ENCODE data around the gene ABCB9.

The ABCB9 gene

DNA sequence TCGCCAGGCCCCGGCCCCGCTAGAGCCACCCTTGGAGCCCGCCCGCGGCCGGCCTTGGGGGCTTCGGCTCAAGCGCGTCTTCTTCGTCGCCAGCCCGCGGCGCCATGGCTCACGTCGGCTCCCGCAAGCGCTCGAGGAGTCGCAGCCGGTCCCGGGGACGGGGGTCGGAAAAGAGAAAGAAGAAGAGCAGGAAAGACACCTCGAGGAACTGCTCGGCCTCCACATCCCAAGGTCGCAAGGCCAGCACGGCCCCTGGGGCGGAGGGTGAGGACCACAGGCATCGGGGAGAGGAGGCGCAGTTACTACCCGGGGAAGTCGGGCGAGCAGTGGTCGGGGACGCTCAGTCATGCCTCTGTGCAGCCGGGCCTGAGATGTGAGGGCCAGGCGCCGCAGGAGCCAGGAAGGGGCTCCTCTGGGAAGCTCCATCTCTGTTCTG is 14.8 kb upstream of the ABCB9 start:
- H3K27me3 ChIP-seq (ENCODE audit: insufficient read depth, low read length), result no peaks in the 10 kb centered on the region
- no peaks in the 10 kb centered on the region for H3K36me3 ChIP-seq (ENCODE audit: insufficient read depth, low read length)
- H3K27ac ChIP-seq (ENCODE audit: low read depth, low read length), result peak overlapping the region; percentile 61
- H2AFZ ChIP-seq (ENCODE audit: low read length, unreplicated experiment), result peak overlapping the region; percentile 85
- H3K4me3 ChIP-seq (ENCODE audit: low read depth, low read length), result peak overlapping the region; percentile 96
- peaks cover 61% of the 10 kb centered on the region for H3K4me1 ChIP-seq (ENCODE audit: control insufficient read depth, insufficient read depth, low read length, unreplicated experiment)
- H3K79me2 ChIP-seq (ENCODE audit: control insufficient read depth, insufficient read depth, low read length, unreplicated experiment), result peaks cover 68% of the 10 kb centered on the region

GRCh38 chr12:122980183-122981035 is 14.1 kb upstream of the ABCB9 start, which contains the start of gene ARL6IP4:
ARL6IP4 (plus strand) TSS chr12:122980681; CDS start chr12:122981140, 459 bp downstream.
- peaks cover 63% of the 10 kb centered on the region for H3K4me1 ChIP-seq (ENCODE audit: control insufficient read depth, insufficient read depth, low read length, unreplicated experiment)
- no peaks in the 10 kb centered on the region for H3K36me3 ChIP-seq (ENCODE audit: insufficient read depth, low read length)
- H3K4me3 ChIP-seq (ENCODE audit: low read depth, low read length), result peak within 1 kb of the TSS; percentile 96
- H3K27ac ChIP-seq (ENCODE audit: low read depth, low read length), result peak within 1 kb of the TSS; percentile 61
- peak within 1 kb of the TSS; percentile 85 for H2AFZ ChIP-seq (ENCODE audit: low read length, unreplicated experiment)
- H3K27me3 ChIP-seq (ENCODE audit: insufficient read depth, low read length), result no peaks in the 10 kb centered on the region
- peaks cover 74% of the 10 kb centered on the region for H3K79me2 ChIP-seq (ENCODE audit: control insufficient read depth, insufficient read depth, low read length, unreplicated experiment)

- Histone ChIP-seq H3K36me3 (ENCODE audit: insufficient read depth, low read length) (no peaks in the 10 kb centered on the region), H3K4me1 (ENCODE audit: control insufficient read depth, insufficient read depth, low read length, unreplicated experiment) (peaks cover 62% of the 10 kb centered on the region), H3K27me3 (ENCODE audit: insufficient read depth, low read length) (no peaks in the 10 kb centered on the region), H3K4me3 (ENCODE audit: low read depth, low read length) (peak overlapping the region; percentile 96), H3K79me2 (ENCODE audit: control insufficient read depth, insufficient read depth, low read length, unreplicated experiment) (peaks cover 77% of the 10 kb centered on the region), H2AFZ (ENCODE audit: low read length, unreplicated experiment) (peak overlapping the region; percentile 53), H3K27ac (ENCODE audit: low read depth, low read length) (peak overlapping the region; percentile 61)
Measured at GRCh38 chr12:122979908-122980182, 13.6 kb upstream of the ABCB9 start.

GRCh38 chr12:122979001-122979907 is 13.0 kb upstream of the ABCB9 start:
- no peaks in the 10 kb centered on the region for H3K36me3 ChIP-seq (ENCODE audit: insufficient read depth, low read length)
- H3K27ac ChIP-seq (ENCODE audit: low read depth, low read length), result peak overlapping the region; percentile 61
- peaks cover 77% of the 10 kb centered on the region for H3K79me2 ChIP-seq (ENCODE audit: control insufficient read depth, insufficient read depth, low read length, unreplicated experiment)
- H2AFZ ChIP-seq (ENCODE audit: low read length, unreplicated experiment), result peak overlapping the region; percentile 53
- H3K27me3 ChIP-seq (ENCODE audit: insufficient read depth, low read length), result no peaks in the 10 kb centered on the region
- peak overlapping the region; percentile 96 for H3K4me3 ChIP-seq (ENCODE audit: low read depth, low read length)
- peaks cover 57% of the 10 kb centered on the region for H3K4me1 ChIP-seq (ENCODE audit: control insufficient read depth, insufficient read depth, low read length, unreplicated experiment)

DNA sequence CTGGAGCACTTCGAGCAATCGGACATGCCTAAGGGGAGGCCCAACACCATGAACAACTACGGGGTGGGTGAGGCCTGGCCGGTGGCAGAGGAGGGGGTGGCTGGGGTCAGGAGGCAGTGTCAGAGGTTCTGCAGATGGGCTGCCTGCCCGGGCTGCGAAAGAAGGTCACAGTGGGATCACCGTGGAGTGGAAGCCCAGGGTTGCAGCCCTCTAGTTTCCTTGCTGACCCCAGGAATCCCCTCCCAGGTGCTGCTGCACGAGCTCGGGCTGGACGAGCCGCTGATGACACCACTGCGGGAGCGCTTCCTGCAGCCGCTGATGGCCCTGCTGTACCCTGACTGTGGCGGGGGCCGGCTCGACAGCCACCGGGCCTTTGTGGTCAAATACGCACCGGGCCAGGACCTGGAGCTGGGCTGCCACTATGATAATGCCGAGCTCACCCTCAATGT is 12.3 kb upstream of the ABCB9 start:
- Histone ChIP-seq H3K4me3 (ENCODE audit: low read depth, low read length) (peak overlapping the region; percentile 96), H3K27ac (ENCODE audit: low read depth, low read length) (no peak overlapping the region), H3K4me1 (ENCODE audit: control insufficient read depth, insufficient read depth, low read length, unreplicated experiment) (peaks cover 49% of the 10 kb centered on the region), H2AFZ (ENCODE audit: low read length, unreplicated experiment) (no peak overlapping the region), H3K79me2 (ENCODE audit: control insufficient read depth, insufficient read depth, low read length, unreplicated experiment) (peaks cover 77% of the 10 kb centered on the region), H3K27me3 (ENCODE audit: insufficient read depth, low read length) (no peaks in the 10 kb centered on the region), H3K36me3 (ENCODE audit: insufficient read depth, low read length) (no peaks in the 10 kb centered on the region)

GRCh38 chr12:122977655-122978392 is 11.6 kb upstream of the ABCB9 start:
- Histone ChIP-seq H3K4me3 (ENCODE audit: low read depth, low read length) (0 out of 2 replicates have a peak overlapping the region, but pooled peaks have one; percentile 96), H3K4me1 (ENCODE audit: control insufficient read depth, insufficient read depth, low read length, unreplicated experiment) (peaks cover 42% of the 10 kb centered on the region), H3K27me3 (ENCODE audit: insufficient read depth, low read length) (no peaks in the 10 kb centered on the region), H2AFZ (ENCODE audit: low read length, unreplicated experiment) (no peak overlapping the region), H3K79me2 (ENCODE audit: control insufficient read depth, insufficient read depth, low read length, unreplicated experiment) (peaks cover 70% of the 10 kb centered on the region), H3K27ac (ENCODE audit: low read depth, low read length) (no peak overlapping the region), H3K36me3 (ENCODE audit: insufficient read depth, low read length) (no peaks in the 10 kb centered on the region)

DNA sequence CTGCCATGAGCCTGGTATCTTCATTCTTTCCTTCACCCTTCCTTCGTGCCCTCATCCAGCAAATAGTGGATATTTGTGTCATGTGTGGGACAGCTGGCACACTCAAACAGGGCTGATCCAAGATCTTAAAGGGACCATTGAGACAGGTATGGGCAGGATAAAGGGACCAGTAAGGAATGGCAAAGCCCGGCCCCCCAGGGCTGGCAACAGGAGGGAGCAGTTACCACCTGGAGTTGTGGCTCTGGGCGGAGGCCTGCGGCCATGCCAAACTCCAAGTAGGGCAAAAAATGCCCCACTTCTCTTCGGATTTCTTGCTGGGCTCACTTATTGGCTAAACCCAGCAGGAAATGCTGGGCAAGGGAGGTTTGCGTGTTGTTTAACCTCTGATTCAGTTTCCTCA is 10.9 kb upstream of the ABCB9 start:
- Histone ChIP-seq H3K4me3 (ENCODE audit: low read depth, low read length) (no peak overlapping the region; the same call in 1 of the 2 replicates), H3K27me3 (ENCODE audit: insufficient read depth, low read length) (no peaks in the 10 kb centered on the region), H3K27ac (ENCODE audit: low read depth, low read length) (no peak overlapping the region), H3K4me1 (ENCODE audit: control insufficient read depth, insufficient read depth, low read length, unreplicated experiment) (peaks cover 36% of the 10 kb centered on the region), H2AFZ (ENCODE audit: low read length, unreplicated experiment) (no peak overlapping the region), H3K79me2 (ENCODE audit: control insufficient read depth, insufficient read depth, low read length, unreplicated experiment) (peaks cover 63% of the 10 kb centered on the region), H3K36me3 (ENCODE audit: insufficient read depth, low read length) (no peaks in the 10 kb centered on the region)

GRCh38 chr12:122976648-122976975 is 10.3 kb upstream of the ABCB9 start:
- H3K4me3 ChIP-seq (ENCODE audit: low read depth, low read length), result peak overlapping the region; percentile 99
- no peak overlapping the region for H2AFZ ChIP-seq (ENCODE audit: low read length, unreplicated experiment)
- H3K79me2 ChIP-seq (ENCODE audit: control insufficient read depth, insufficient read depth, low read length, unreplicated experiment), result peaks cover 58% of the 10 kb centered on the region
- H3K27ac ChIP-seq (ENCODE audit: low read depth, low read length), result peak overlapping the region; percentile 94; the same call in 1 of the 2 replicates
- H3K27me3 ChIP-seq (ENCODE audit: insufficient read depth, low read length), result no peaks in the 10 kb centered on the region
- H3K4me1 ChIP-seq (ENCODE audit: control insufficient read depth, insufficient read depth, low read length, unreplicated experiment), result peaks cover 30% of the 10 kb centered on the region
- H3K36me3 ChIP-seq (ENCODE audit: insufficient read depth, low read length), result no peaks in the 10 kb centered on the region

DNA sequence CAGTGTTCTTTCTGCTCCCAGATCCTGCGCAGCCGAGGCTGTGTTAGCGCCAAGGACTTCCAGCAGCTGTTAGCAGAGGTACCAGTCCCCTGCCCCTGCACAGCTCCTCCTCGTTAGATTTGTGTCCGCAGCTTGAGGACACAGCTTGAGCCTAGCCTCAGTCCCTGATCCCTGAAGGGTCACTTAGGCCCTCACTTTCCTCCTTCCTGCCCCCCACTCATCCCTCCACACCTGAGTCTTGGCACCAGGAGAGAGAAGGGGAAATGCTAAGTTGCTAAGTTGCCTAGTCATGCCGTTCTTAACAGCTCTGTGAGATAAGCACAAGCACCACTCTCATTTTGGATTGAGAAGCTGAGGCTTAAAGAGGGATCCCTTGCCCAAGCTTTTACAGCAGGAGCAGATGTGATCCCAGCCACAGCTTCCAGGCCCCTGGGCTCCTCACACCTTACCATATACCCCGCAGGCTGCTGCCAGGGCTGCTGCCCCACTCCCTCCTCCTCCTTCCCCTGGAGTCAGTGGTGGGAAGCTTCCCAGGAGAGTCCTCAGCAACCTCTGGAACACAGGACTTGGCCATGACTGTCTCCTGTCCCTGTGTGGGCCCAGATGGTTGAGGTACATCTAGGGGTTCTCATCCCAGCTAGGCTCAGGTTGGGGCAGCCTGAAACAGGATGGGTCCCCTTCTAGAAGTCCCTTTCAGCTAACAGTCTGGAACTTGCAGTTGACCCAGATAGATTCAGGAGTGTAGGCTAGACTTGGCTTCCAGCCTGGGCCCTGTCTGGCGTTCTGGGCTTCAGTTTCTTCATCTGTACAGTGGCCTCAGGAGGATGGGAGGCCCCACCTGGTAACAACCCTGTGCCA is 9.8 kb upstream of the ABCB9 start:
- H2AFZ ChIP-seq (ENCODE audit: low read length, unreplicated experiment), result peak overlapping the region; percentile 66
- H3K4me1 ChIP-seq (ENCODE audit: control insufficient read depth, insufficient read depth, low read length, unreplicated experiment), result peaks cover 29% of the 10 kb centered on the region
- H3K27ac ChIP-seq (ENCODE audit: low read depth, low read length), result peak overlapping the region; percentile 94
- H3K36me3 ChIP-seq (ENCODE audit: insufficient read depth, low read length), result no peaks in the 10 kb centered on the region
- peak overlapping the region; percentile 99 for H3K4me3 ChIP-seq (ENCODE audit: low read depth, low read length)
- no peaks in the 10 kb centered on the region for H3K27me3 ChIP-seq (ENCODE audit: insufficient read depth, low read length)
- H3K79me2 ChIP-seq (ENCODE audit: control insufficient read depth, insufficient read depth, low read length, unreplicated experiment), result peaks cover 52% of the 10 kb centered on the region

Data from ACC112 (cell line).